Myocyte (in vitro differentiated cells): ENCODE data around the gene JAM3. TPM values are rescaled to one million over a fixed set of nuclear protein-coding genes. Genes with fewer than 3 reads are reported as not detected.
"Not testable (repeated sequence)": the region's sequence is repeated elsewhere in the genome, so short reads cannot be mapped to it uniquely, and the experiment has no call there.

Experiments
- DNase-seq: peaks from one replicate; pipeline ENCODE4 v3.0.0-alpha.2; 2012; ENCODE audit warnings: low read depth
- total RNA-seq: library from RNA; depleted of rRNA; stranded (reverse); fragments of >200 nt; gene quantifications from 2 replicates; pipeline ENCODE4 v1.2.3, GENCODE V29; 2014

The JAM3 gene
- total RNA-seq, 1 donor from 2014 or later: 229 TPM

DNA sequence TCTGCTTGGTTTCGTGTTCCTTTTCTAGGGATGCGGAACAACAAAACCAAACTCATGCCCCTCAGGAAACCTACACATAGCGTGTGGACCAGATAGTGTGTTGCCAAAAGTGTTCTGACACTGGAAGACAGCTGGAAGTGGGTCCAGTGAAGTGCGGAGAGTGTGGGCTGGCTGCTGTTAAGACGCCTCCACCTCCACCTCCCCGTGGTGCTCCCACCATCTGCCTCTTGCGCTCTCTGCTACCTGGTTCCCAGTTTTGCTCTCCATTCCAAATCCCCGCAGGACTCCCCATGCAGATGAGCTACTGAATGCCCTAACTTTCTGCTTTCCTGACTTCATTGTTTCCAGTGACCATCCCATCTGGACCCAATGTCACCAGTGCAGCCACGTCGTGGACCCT is 103.1 kb downstream of the JAM3 start:
- no peak for DNase-seq

DNA sequence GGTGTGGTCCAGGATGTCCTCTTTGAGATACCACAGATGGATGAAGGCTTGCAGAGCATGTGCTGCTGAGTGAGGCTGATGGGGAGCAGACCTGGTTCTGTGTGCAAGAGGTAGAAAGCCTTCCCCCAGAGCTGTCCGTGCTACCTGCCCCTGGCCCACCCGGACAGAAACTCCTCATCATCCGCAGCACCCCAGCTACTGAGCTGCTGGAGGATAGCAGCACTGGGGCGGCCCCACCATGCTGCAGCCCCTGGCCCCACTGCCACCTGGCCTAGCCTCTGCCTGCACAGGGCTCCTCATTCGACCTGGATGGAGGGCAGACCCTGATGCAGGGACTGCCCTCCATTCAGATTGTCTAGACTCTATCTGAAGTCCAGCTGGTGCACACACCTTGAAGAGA is 104.4 kb downstream of the JAM3 start:
- no peak for DNase-seq

GRCh38 chr11:134176284-134176683 is 107.4 kb downstream of the JAM3 start:
- no peak for DNase-seq

- no peak for DNase-seq
Observed at GRCh38 chr11:134178032-134178674, 109.3 kb downstream of the JAM3 start.

- peak; percentile 32 for DNase-seq
Observed at GRCh38 chr11:134181707-134182106, 112.8 kb downstream of the JAM3 start.

- DNase-seq: not testable (repeated sequence)
Observed at GRCh38 chr11:134188092-134188491, 119.2 kb downstream of the JAM3 start.

DNA sequence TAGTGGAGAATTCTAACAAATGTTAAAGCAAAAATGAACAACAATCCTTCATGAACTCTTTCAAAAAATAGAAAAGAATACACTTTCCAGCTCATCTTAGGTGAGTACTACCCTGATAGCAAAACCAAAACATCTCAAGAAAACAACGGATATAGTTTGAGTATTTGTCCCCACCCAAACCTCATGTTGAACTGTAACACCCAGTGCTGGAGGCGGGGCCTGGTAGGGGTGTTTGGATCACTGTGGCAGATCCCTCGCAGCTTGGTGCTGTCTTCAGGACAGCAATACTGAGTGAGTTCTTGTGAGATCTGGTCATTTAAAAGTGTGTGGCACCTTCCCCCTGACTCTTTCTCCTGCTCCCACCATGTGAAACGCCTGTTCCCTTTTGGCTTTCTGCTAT is 127.9 kb downstream of the JAM3 start:
- DNase-seq: no peak

- DNase-seq: no peak
Observed at GRCh38 chr11:134199531-134199930, 130.7 kb downstream of the JAM3 start.

DNA sequence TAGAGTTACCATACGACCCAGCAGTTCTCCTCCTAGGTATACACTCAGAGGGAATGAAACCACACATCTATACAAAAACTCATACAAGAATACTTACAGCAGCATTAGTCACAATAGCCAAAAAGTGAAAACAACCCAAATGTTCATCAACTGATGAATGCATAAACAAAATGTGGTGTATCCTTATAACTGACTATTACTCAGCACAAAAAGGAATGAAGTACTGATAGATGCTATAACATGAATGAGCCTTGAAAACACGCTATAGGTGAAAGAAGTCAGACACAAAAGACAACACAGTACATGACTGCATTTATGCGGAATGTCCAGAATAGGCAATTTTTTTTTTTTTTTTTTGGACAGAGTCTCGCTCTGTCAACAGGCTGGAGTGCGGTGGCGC is 131.8 kb downstream of the JAM3 start:
- DNase-seq: no peak

Other genes starting within 250 kb of the JAM3 start
- gene SPATA19, start 223.6 kb upstream of the JAM3 start, total RNA-seq: not detected in 2 replicates
- gene IGSF9B, start 112.1 kb upstream of the JAM3 start, total RNA-seq: 0.24 TPM in 1 of 2 replicates, not detected in the other
- gene NCAPD3, start 154.9 kb downstream of the JAM3 start, total RNA-seq: 13.9 and 14.0 TPM in 2 replicates
- gene VPS26B, start 155.6 kb downstream of the JAM3 start, total RNA-seq: 40.5 and 42.5 TPM in 2 replicates
- gene THYN1, start 184.3 kb downstream of the JAM3 start, total RNA-seq: 39.8 and 41.1 TPM in 2 replicates
- 29.7 and 39.5 TPM in 2 replicates for gene ACAD8, start 184.5 kb downstream of the JAM3 start, total RNA-seq
- gene GLB1L3, start 207.3 kb downstream of the JAM3 start, total RNA-seq: not detected in 2 replicates